GM23248 (cell line): ENCODE measurements around the gene GLT6D1. TPM values are rescaled to one million over a fixed set of nuclear protein-coding genes. Genes with fewer than 3 reads are reported as not detected.

Source experiments
- DNase-seq: peaks from one replicate; pipeline ENCODE4 v3.0.0-alpha.2; 2015
- H2AFZ ChIP-seq: fragments of 200-600 bp; sonication (generic); 2 replicates; pipeline ENCODE4 v1.6.1; 2016; ENCODE audit warnings: antibody characterized with exemption
- H3F3A ChIP-seq: fragments of 200-600 bp; sonication (generic); 2 replicates; pipeline ENCODE4 v1.6.1; 2016; ENCODE audit warnings: mild to moderate bottlenecking, antibody characterized with exemption, mixed run types; ENCODE audit not compliant: insufficient read depth
- H3K27ac ChIP-seq: fragments of 200-600 bp; sonication (generic); 2 replicates; pipeline ENCODE4 v1.5.1; 2016; ENCODE audit warnings: mild to moderate bottlenecking
- H3K27me3 ChIP-seq: fragments of 200-600 bp; sonication (generic); replicated peaks from 2 replicates; pipeline ENCODE4 v1.6.1; 2016; ENCODE audit warnings: mild to moderate bottlenecking; ENCODE audit not compliant: insufficient read depth
- H3K36me3 ChIP-seq: fragments of 200-600 bp; sonication (generic); 2 replicates; pipeline ENCODE4 v1.6.1; 2016; ENCODE audit warnings: low read depth, mild to moderate bottlenecking
- H3K4me1 ChIP-seq: fragments of 200-600 bp; sonication (generic); 2 replicates; pipeline ENCODE4 v1.6.1; 2016; ENCODE audit warnings: mild to moderate bottlenecking; ENCODE audit not compliant: insufficient read depth
- H3K4me2 ChIP-seq: fragments of 200-600 bp; sonication (generic); one replicate; pipeline ENCODE4 v1.6.1; 2016; ENCODE audit warnings: mild to moderate bottlenecking; ENCODE audit not compliant: unreplicated experiment
- H3K4me3 ChIP-seq: fragments of 200-600 bp; sonication (generic); 2 replicates; pipeline ENCODE4 v1.5.1; 2016; ENCODE audit warnings: mild to moderate bottlenecking
- H3K79me2 ChIP-seq: fragments of 200-600 bp; sonication (generic); 2 replicates; pipeline ENCODE4 v1.6.1; 2016; ENCODE audit warnings: mild to moderate bottlenecking; ENCODE audit not compliant: insufficient read depth
- H3K9ac ChIP-seq: fragments of 200-600 bp; sonication (generic); 2 replicates; pipeline ENCODE4 v1.6.1; 2016; ENCODE audit warnings: mild to moderate bottlenecking
- H3K9me2 ChIP-seq: fragments of 200-600 bp; sonication (generic); 2 replicates; pipeline ENCODE4 v1.6.1; 2016; ENCODE audit warnings: mixed run types, mild to moderate bottlenecking, moderate library complexity; ENCODE audit not compliant: insufficient read depth
- H3K9me3 ChIP-seq: fragments of 200-600 bp; sonication (generic); one replicate; pipeline ENCODE4 v1.6.1; 2017; ENCODE audit warnings: low read depth
- H4K20me1 ChIP-seq: fragments of 200-600 bp; sonication (generic); 2 replicates; pipeline ENCODE4 v1.6.0; 2016; ENCODE audit not compliant: insufficient read depth
- EZH2 ChIP-seq: fragments of 200-600 bp; sonication (generic); IDR thresholded peaks from 2 replicates; pipeline ENCODE4 v1.6.1; 2018; ENCODE audit warnings: antibody characterized with exemption, mild to moderate bottlenecking; ENCODE audit not compliant: insufficient read depth, poor library complexity, severe bottlenecking
- EZH2phosphoT487 ChIP-seq: fragments of 200-600 bp; sonication (generic); IDR thresholded peaks from 2 replicates; pipeline ENCODE4 v1.6.1; 2018; ENCODE audit warnings: antibody characterized with exemption, moderate library complexity, mild to moderate bottlenecking, low read depth; ENCODE audit not compliant: insufficient read depth
- WGBS, 2 experiments: methylation state at CpG; one replicate each; pipeline ENCODE4 v1.1.6; 2015 to 2017; ENCODE audit warnings: low lambda C conversion rate in 2 of 2, low coverage in 1 of 2; ENCODE audit errors: missing lambda C conversion rate in 2 of 2; 5-methylcytosine and 5-hydroxymethylcytosine counted together
- in situ Hi-C: fragments of 300-500 bp; cut with MboI; formaldehyde crosslinking; loops from 2 replicates; pipeline ENCODE4 v1.15.0; 2020
- polyA plus RNA-seq: library from polyadenylated mRNA; unstranded; fragments of >200 nt; fragmentation: Nextera tagmentation; extraction: Ambion mirVana; gene quantifications from 2 replicates; pipeline ENCODE4 v1.2.1, GENCODE V29; 2016
- total RNA-seq: library from RNA; depleted of rRNA; stranded (reverse); fragments of >200 nt; shearing (Covaris generic); gene quantifications from 2 replicates; pipeline ENCODE4 v1.2.3, GENCODE V29; 2014

Gene GLT6D1
- total and polyA plus RNA-seq, 2 experiments from 2014 or later, result not detected

DNA sequence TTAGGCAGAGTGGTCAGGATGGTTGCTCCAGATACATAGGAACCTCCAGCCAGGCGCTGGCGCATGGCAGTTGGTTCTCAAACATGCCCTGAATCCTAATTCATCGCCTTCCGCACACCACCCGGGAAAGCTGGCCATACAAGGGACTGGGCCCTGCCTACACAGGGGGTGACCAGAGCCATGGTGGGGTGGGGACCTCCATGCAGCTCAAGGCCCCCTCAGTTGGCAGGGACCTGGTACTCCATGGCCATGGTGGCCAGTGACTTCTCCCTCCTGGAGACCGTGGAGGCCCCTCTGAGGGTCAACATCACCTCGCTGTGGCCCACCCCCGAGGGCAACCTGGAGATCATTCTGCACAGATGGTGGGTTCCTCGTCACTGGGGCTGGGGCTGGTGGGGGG lies 51.0 kb downstream of the GLT6D1 start:
- H3K36me3 ChIP-seq, result no peaks in the 10 kb centered on the region
- no peak overlapping the region for H3K9ac ChIP-seq
- no peak overlapping the region for H3K4me2 ChIP-seq
- H3F3A ChIP-seq, result no peaks in the 10 kb centered on the region
- no peaks in the 10 kb centered on the region for H3K9me2 ChIP-seq
- H4K20me1 ChIP-seq, result no peaks in the 10 kb centered on the region
- no peak overlapping the region for H2AFZ ChIP-seq
- TF ChIP-seq EZH2 (no peak), EZH2phosphoT487 (no peak)
- H3K9me3 ChIP-seq, result no peaks in the 10 kb centered on the region
- DNase-seq, result no peak
- in situ Hi-C loops, result no loop called here
- H3K79me2 ChIP-seq, result no peaks in the 10 kb centered on the region
- no peak overlapping the region for H3K4me3 ChIP-seq
- H3K27ac ChIP-seq, result no peak overlapping the region
- peaks cover 6% of the 10 kb centered on the region; the same call in 1 of the 2 replicates for H3K27me3 ChIP-seq
- H3K4me1 ChIP-seq, result no peaks in the 10 kb centered on the region
- WGBS, 2 experiments, result 59 to 64% methylated on average over 9 of the region's 9 CpGs

- Histone ChIP-seq H4K20me1 (no peaks in the 10 kb centered on the region), H3K4me1 (no peaks in the 10 kb centered on the region), H3K4me3 (no peak overlapping the region), H3K27ac (no peak overlapping the region), H3K9ac (no peak overlapping the region), H3K79me2 (no peaks in the 10 kb centered on the region), H3F3A (no peaks in the 10 kb centered on the region), H3K36me3 (no peaks in the 10 kb centered on the region), H3K9me2 (no peaks in the 10 kb centered on the region), H3K9me3 (no peaks in the 10 kb centered on the region), H2AFZ (no peak overlapping the region), H3K27me3 (0 out of 2 replicates have a peak, but pooled peaks cover 4% of the 10 kb centered on the region), H3K4me2 (no peak overlapping the region)
- TF ChIP-seq EZH2, result no peak
- no peak for TF ChIP-seq EZH2phosphoT487
- DNase-seq, result no peak
- no CpG with 5 or more reads among the region's 7 CpGs for WGBS, 2 experiments
- in situ Hi-C loops, result no loop called here
These were observed 51.7 kb downstream of the GLT6D1 start for GRCh38 chr9:135587658-135588057.

DNA sequence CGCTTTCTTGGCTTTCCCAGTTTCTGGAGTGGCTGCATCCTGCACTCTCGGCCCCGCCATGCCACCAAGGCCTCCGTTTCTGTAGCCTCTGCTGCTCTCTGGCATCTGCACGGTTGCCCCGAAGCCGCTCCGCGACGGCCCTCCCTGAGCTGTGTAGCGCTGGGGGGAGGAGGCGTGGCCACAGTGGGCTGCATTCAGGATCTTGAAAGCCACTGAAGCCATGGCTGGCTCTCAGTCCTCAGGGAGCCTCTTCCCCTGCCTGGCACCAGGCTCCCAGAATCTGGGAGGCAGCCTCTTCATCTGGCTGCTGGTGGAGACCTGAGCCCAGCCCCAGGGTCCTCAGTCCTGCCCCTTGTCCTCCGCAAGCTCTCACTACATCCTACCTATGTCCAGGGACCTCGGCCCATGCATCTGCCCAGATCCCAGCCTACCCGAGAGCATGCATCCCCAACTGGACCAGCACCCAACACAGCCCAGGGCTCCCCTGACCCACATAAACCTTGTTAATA lies 52.7 kb downstream of the GLT6D1 start:
- in situ Hi-C loops, result no loop called here

DNA sequence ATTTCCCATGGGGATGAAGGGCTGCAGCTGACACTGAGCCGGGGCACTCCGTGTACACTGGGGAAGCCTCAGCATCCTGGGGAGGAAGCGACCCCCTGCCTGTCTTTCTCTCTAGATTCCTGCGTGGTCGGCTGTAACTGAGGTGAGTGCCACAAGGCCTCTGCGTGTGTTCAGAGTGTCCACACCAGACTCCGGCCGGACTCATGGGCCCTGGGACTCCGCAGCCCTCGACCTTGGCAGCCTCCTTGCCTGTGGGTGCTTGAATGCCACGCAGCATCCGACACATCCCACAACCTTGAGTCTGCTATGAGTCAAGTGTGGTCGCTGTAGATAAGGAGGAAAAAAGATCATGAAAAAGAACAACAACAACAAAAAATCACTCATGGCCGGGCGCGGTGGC lies 54.4 kb downstream of the GLT6D1 start:
- no peak overlapping the region for H3K4me2 ChIP-seq
- H3K9ac ChIP-seq, result no peak overlapping the region
- no peaks in the 10 kb centered on the region for H3K79me2 ChIP-seq
- H3K36me3 ChIP-seq, result no peaks in the 10 kb centered on the region
- no peaks in the 10 kb centered on the region for H3K4me1 ChIP-seq
- no peaks in the 10 kb centered on the region for H3F3A ChIP-seq
- H3K27ac ChIP-seq, result no peak overlapping the region
- H3K9me2 ChIP-seq, result no peaks in the 10 kb centered on the region
- H3K9me3 ChIP-seq, result no peaks in the 10 kb centered on the region
- H2AFZ ChIP-seq, result no peak overlapping the region
- in situ Hi-C loops, result no loop called here
- 52% methylated on average over 15 to 16 of the region's 16 CpGs for WGBS, 2 experiments
- DNase-seq, result no peak
- H4K20me1 ChIP-seq, result no peaks in the 10 kb centered on the region
- no peak overlapping the region for H3K4me3 ChIP-seq
- H3K27me3 ChIP-seq, result no peaks in the 10 kb centered on the region
- TF ChIP-seq EZH2phosphoT487 (no peak), EZH2 (no peak)

More for the DNA sequence above, 52.7 kb downstream of the GLT6D1 start:
- TF ChIP-seq EZH2 (no peak), EZH2phosphoT487 (no peak)
- no peaks in the 10 kb centered on the region for H3K36me3 ChIP-seq
- no peaks in the 10 kb centered on the region for H3K9me3 ChIP-seq
- no peaks in the 10 kb centered on the region for H4K20me1 ChIP-seq
- no peak overlapping the region for H3K4me2 ChIP-seq
- no peaks in the 10 kb centered on the region for H3K4me1 ChIP-seq
- H3K4me3 ChIP-seq, result no peak overlapping the region
- 0 out of 2 replicates have a peak, but pooled peaks cover 4% of the 10 kb centered on the region for H3K27me3 ChIP-seq
- H3K27ac ChIP-seq, result no peak overlapping the region
- no peaks in the 10 kb centered on the region for H3K9me2 ChIP-seq
- no peaks in the 10 kb centered on the region for H3F3A ChIP-seq
- DNase-seq, result no peak
- H2AFZ ChIP-seq, result no peak overlapping the region
- H3K79me2 ChIP-seq, result no peaks in the 10 kb centered on the region
- WGBS, 2 experiments, result 49 to 66% methylated on average over 15 of the region's 15 CpGs
- H3K9ac ChIP-seq, result no peak overlapping the region

DNA sequence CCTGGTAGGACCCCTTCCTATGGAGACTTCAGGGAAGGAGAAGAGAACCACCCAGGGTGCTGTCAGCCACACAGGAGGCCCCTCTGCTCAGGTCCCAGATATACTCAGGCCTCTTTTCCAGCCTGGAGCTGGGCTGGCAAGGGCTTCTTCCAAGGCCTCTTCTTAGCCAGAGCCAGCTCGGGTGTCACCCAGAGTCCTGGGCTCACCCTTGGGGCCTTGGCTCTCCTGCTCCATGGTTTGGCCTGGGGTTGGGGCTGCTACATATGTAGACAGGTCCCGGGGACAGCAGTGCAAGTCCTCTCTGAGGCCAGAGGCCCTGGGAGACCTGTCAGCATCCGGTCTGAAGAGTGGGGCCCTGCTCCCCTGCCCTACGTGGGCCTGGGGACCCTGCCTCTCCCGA lies 55.0 kb downstream of the GLT6D1 start:
- H3K4me3 ChIP-seq, result no peak overlapping the region
- DNase-seq, result no peak
- H3F3A ChIP-seq, result no peaks in the 10 kb centered on the region
- in situ Hi-C loops, result no loop called here
- no peak overlapping the region for H3K4me2 ChIP-seq
- no peak overlapping the region for H2AFZ ChIP-seq
- H3K27ac ChIP-seq, result no peak overlapping the region
- no peak for TF ChIP-seq EZH2phosphoT487
- no peaks in the 10 kb centered on the region for H3K36me3 ChIP-seq
- 12 to 14% methylated on average over 5 of the region's 5 CpGs for WGBS, 2 experiments
- H4K20me1 ChIP-seq, result no peaks in the 10 kb centered on the region
- no peaks in the 10 kb centered on the region for H3K79me2 ChIP-seq
- no peaks in the 10 kb centered on the region for H3K9me3 ChIP-seq
- H3K27me3 ChIP-seq, result no peaks in the 10 kb centered on the region
- H3K9ac ChIP-seq, result no peak overlapping the region
- H3K9me2 ChIP-seq, result no peaks in the 10 kb centered on the region
- H3K4me1 ChIP-seq, result no peaks in the 10 kb centered on the region
